Subcutaneous adipose tissue (tissue), 4 donors: ENCODE data around the gene TMEM169. TPM values are rescaled to one million over a fixed set of nuclear protein-coding genes. Genes with fewer than 3 reads are reported as not detected.

Source experiments
- total RNA-seq, 4 donors: library from RNA; depleted of rRNA; stranded (reverse); fragments of >200 nt; gene quantifications; one replicate each; pipeline ENCODE4 v1.1.0, GENCODE V29; 2016
- TF ChIP-seq, protein P1 (sequence below): fragments of 450-650 bp; IDR thresholded peaks from one replicate; pipeline ENCODE4 v1.5.1; 2016; ENCODE audit warnings: low read depth, mild to moderate bottlenecking, control low read depth, antibody characterized with exemption, moderate library complexity

TMEM169 gene
- total RNA-seq, 4 donors from 2014 or later = 0.57 to 1.8 (median 0.67) TPM

DNA sequence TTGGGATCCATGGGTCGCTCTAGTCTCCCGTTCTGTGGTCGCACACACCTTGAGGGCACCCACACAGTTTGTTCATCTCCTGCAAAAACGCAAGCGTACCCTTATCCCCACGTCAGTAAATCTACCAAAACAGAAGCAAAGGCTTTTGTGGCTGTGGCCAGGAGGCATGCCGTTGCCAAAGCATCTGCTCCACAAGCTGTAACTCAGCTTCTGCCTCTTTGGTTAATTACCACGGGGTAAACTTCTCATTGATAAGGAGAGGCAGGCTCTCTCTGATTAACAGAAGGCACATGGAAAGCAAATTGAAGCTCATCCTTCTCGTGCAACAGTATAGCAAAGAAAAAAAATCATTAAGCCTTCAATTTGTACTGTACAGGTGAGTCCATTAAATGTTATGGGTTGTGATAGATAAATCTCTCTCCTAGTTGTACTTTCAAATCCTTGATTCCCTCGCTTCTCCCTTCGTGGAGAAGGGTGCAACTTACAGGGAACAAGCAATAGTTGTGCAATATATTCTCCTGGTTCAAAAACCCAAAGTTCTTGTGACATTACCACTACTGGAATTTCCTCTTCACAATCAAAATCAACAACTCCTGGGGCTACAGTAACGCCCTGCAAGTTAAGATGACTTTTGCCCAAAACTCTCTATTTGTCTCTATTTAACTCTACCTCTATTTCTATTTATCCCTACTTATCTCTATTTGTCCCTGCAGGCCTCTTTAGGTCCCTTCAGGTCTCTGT lies 10.4 kb upstream of the TMEM169 start:
- TF ChIP-seq, protein P1, sequence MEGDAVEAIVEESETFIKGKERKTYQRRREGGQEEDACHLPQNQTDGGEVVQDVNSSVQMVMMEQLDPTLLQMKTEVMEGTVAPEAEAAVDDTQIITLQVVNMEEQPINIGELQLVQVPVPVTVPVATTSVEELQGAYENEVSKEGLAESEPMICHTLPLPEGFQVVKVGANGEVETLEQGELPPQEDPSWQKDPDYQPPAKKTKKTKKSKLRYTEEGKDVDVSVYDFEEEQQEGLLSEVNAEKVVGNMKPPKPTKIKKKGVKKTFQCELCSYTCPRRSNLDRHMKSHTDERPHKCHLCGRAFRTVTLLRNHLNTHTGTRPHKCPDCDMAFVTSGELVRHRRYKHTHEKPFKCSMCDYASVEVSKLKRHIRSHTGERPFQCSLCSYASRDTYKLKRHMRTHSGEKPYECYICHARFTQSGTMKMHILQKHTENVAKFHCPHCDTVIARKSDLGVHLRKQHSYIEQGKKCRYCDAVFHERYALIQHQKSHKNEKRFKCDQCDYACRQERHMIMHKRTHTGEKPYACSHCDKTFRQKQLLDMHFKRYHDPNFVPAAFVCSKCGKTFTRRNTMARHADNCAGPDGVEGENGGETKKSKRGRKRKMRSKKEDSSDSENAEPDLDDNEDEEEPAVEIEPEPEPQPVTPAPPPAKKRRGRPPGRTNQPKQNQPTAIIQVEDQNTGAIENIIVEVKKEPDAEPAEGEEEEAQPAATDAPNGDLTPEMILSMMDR = no peak

DNA sequence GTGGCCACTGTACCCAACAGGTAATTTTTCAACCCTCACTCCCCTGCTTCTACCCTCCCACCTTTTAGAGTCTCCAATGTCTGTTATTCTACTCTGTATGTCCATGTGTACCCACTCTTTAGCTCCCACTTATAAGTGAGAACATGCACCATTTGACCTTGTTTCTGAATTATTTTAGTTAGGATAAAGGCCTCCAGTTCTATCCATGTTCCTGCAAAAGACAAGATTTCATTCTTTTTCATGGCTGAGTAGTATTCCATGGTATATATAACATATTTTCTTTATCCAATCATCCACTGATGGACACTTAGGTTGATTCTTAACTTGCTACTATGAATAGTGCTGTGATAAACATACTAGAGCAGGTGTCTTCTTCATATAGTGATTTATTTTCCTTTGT lies 9.2 kb upstream of the TMEM169 start:
- TF ChIP-seq, protein P1 = no peak

DNA sequence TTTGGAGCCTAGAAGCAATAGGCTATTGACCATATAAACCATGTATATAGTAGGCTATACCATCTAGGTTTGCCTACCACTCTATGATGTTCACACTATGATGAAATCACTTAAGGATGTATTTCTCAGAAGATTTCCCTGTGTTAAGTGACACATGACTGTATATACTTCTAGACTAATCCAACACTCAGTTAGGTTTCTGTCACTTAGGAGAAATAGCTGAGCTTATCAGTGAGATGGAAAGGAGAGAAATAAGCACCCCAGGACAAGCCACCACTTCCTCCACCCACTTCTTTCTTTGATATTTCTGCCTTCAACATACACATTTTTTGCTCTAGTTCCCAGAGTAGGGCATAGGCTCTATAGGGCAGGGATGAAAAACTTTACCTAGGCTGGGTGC lies 7.9 kb upstream of the TMEM169 start:
- TF ChIP-seq, protein P1 = no peak

DNA sequence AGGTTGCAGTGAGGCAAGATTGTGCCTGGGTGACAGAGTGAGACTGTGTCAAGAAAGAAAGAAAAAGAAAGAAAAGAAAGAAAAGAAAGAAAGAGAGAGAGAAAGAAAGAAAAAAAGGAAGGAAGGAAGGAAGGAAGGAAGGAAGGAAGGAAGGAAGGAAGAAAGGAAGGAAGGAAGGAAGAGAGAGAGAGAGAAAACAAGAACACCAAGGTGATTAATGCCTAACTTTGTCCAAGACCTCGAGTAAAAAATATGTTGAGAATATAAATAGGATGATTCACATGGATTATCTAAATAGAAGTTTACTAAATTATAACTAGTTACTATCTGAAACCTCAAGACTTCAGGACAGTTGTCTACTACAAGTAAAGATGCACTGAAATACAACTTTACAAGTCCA lies 7.3 kb upstream of the TMEM169 start:
- TF ChIP-seq, protein P1 = no peak

DNA sequence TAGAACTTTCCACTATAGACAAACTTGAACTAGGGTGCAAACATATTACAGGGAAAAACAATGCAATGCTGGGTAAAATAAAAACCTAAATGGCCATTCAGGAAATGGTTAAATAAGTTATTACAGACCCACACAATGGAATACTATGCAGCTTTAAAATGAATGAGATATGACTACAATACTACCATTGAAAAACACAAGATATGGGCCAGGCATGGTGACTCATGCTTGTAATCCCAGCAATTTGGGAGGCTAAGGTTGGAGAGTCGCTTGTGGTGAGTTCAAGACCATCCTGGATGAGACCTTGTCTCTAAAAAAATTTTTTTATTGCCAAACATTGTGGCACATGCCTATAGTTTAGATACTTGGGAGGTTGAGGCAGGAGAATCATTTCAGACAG lies 6.9 kb upstream of the TMEM169 start:
- TF ChIP-seq, protein P1 = no peak

DNA sequence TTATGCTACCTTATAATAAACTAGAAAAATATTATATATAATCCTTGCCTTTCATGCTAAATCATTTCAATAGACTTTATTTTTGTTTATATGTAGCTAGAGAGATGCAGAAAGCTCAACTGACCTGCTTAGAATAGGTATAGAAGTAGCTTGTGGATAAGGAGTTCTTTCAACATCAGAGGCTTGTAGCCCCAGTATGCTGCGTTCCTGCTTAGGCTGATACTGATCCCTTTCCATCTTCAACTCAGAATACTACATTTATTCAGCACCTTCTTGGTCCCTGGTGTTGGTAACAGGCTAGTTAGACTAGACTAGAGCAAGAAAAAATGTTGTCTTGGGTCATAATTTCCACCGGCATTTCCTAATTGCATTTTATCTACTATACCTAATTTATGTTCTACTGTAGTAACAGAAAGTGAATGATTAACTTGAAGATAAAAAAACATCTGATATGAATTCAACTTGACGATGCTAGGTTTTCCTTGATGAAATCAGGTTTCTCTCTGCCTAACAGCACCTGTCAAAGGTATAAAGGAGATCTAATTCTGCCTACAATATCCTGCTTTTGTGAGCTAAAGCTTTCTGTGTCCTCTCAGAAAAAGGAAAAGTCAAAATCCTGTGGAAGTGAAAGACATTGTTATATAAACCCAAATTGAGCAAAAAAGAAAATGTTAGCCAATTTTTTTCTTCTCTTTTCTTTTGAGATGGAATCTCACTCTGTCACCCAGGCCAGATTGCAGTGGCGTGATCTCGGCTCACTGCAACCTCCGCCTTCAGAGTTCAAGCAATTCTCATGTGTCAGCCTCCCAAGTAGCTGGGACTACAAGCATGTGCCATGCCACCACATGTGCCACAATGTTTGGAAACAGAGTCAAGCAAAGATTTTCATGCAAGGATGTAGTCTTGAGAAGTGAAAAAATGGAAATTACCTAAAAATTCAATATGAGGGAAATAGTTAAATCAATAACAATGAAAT lies 5.9 kb upstream of the TMEM169 start:
- TF ChIP-seq, protein P1 = no peak

DNA sequence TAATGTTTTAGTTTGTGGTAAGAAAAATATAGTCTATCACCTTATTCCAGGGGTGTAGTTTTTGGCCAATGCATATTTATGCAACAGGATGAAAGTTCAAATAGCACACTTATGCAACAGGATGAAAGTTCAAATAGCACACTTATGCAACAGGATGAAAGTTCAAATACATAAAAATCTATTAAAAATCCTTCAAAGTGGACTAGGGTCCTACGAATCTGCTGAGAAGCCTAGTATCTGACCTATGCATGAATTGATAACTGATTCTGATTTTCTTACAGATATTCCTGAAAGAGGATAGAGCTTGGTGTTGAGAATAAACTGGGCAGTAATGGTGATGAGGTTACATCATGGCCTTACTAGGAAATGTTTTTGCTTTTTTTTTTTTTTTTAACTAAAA lies 2.9 kb upstream of the TMEM169 start:
- TF ChIP-seq, protein P1 = no peak
